GM12878 (cell line): Measurements from ENCODE around the gene TLCD2. TPM values are rescaled to one million over a fixed set of nuclear protein-coding genes. Genes with fewer than 3 reads are reported as not detected.

Experiments used
- ATAC-seq: fragments of 200-7000 bp; cut with Tn5 transposase; 3 replicates; pipeline ENCODE4 v1.9.1; 2020; ENCODE audit warnings: mild to moderate bottlenecking, moderate library complexity
- BruUV-seq: library from RNA; stranded (reverse); fragments of 400-500 nt; replicated peaks from 2 replicates; lab custom pipeline; 2021; lab: Mats Ljungman, UMichigan
- CTCF ChIA-PET: fragments of 300-600 bp; sonication (Branson Sonifier 250); formaldehyde crosslinking; extraction: SDS; loops from one replicate; lab custom pipeline; 2021; ENCODE audit warnings: inconsistent platforms; lab: Yijun Ruan, JAX
- POLR2A ChIA-PET: fragments of 350-600 bp; formaldehyde crosslinking; extraction: SDS; loops from one replicate; lab custom pipeline; 2021; ENCODE audit warnings: inconsistent platforms; lab: Charles Lee
- RAD21 ChIA-PET: fragments of 300-600 bp; sonication (Branson Sonifier 250); formaldehyde crosslinking; loops from one replicate; lab custom pipeline; 2023; ENCODE audit warnings: antibody characterized with exemption; ENCODE audit not compliant: unreplicated experiment; lab: Charles Lee
- SMC1A ChIA-PET: fragments of 300-600 bp; sonication (Branson Sonifier 250); formaldehyde crosslinking; loops from one replicate; lab custom pipeline; 2023; ENCODE audit not compliant: unreplicated experiment, uncharacterized antibody; lab: Charles Lee
- DNase-seq: peaks from one replicate; pipeline ENCODE4 v3.0.0-alpha.2; 2011; ENCODE audit warnings: low read depth, low spot score
- FAIRE-seq: peaks from 3 replicates; lab custom pipeline; 2011; peaks lifted over from hg19 to GRCh38; lab: Jason Lieb, UNC
- H2AFZ ChIP-seq: 2 replicates; pipeline ENCODE4 v1.6.0; 2011; ENCODE audit warnings: low read depth, low read length, control low read depth; ENCODE audit not compliant: control insufficient read depth
- H3K27ac ChIP-seq: 2 replicates; pipeline ENCODE4 v1.5.1; 2011; ENCODE audit warnings: control low read depth; ENCODE audit not compliant: control insufficient read depth, insufficient read depth
- H3K27me3 ChIP-seq, 2 experiments: replicated peaks in 1 of 2; 2 replicates each; pipeline versions ENCODE4 v1.6.0 to v1.6.1; 2011; ENCODE audit warnings: low read length in 1 of 2; ENCODE audit not compliant: control insufficient read depth in 2 of 2, insufficient read depth in 2 of 2
- H3K36me3 ChIP-seq, 2 experiments: 2 replicates each; pipeline ENCODE4 v1.5.1; 2011; ENCODE audit warnings: low read length in 1 of 2; ENCODE audit not compliant: control insufficient read depth in 2 of 2, insufficient read depth in 2 of 2
- H3K4me1 ChIP-seq: 2 replicates; pipeline ENCODE4 v1.6.1; 2011; ENCODE audit warnings: mild to moderate bottlenecking, low read length, moderate library complexity, mixed read lengths; ENCODE audit not compliant: control insufficient read depth, insufficient read depth
- H3K4me2 ChIP-seq: 2 replicates; pipeline ENCODE4 v1.6.0; 2011; ENCODE audit warnings: control low read depth; ENCODE audit not compliant: control insufficient read depth, insufficient read depth
- H3K4me3 ChIP-seq: fragments of 200-600 bp; sonication (generic); 2 replicates; pipeline ENCODE4 v1.5.1; 2016
- H3K79me2 ChIP-seq: 2 replicates; pipeline ENCODE4 v1.6.0; 2011; ENCODE audit warnings: low read length; ENCODE audit not compliant: control insufficient read depth, insufficient read depth
- H3K9ac ChIP-seq: 2 replicates; pipeline ENCODE4 v1.8.0; 2011; ENCODE audit warnings: low read length, control low read depth, mixed read lengths; ENCODE audit not compliant: control insufficient read depth, insufficient read depth
- H3K9me3 ChIP-seq: replicated peaks from 3 replicates; pipeline ENCODE4 v1.5.1; 2011; ENCODE audit warnings: mild to moderate bottlenecking, low read length; ENCODE audit not compliant: control insufficient read depth, insufficient read depth
- H4K20me1 ChIP-seq: 2 replicates; pipeline ENCODE4 v1.6.0; 2011; ENCODE audit not compliant: control insufficient read depth, insufficient read depth
- BMI1 ChIP-seq: fragments of 450-650 bp; IDR thresholded peaks from 2 replicates; pipeline ENCODE4 v1.6.1; 2016; ENCODE audit warnings: mild to moderate bottlenecking, moderate library complexity, borderline replicate concordance
- FOS ChIP-seq: IDR thresholded peaks from 3 replicates; pipeline ENCODE4 v1.6.1; 2011; ENCODE audit warnings: borderline replicate concordance; ENCODE audit not compliant: insufficient read length; ENCODE audit errors: extremely low read depth
- GATAD2B ChIP-seq: fragments of 450-650 bp; conservative IDR thresholded peaks from 2 replicates; pipeline ENCODE4 v1.6.1; 2017; ENCODE audit warnings: low read depth, mild to moderate bottlenecking, moderate library complexity
- IRF4 ChIP-seq: IDR thresholded peaks from 2 replicates; pipeline ENCODE4 v1.6.1; 2011; ENCODE audit warnings: low read depth, low read length
- JUNB ChIP-seq: IDR thresholded peaks from 2 replicates; pipeline ENCODE4 v1.6.1; 2016; ENCODE audit warnings: antibody characterized with exemption, mild to moderate bottlenecking
- KAT2A ChIP-seq: conservative IDR thresholded peaks from 2 replicates; pipeline ENCODE4 v1.6.1; 2011; ENCODE audit warnings: low read depth, low read length; ENCODE audit not compliant: control insufficient read depth
- MAX ChIP-seq: IDR thresholded peaks from 2 replicates; pipeline ENCODE4 v1.6.1; 2012; ENCODE audit warnings: low read depth, low read length, improper control_type of control experiment
- MYC ChIP-seq: IDR thresholded peaks from 2 replicates; pipeline ENCODE4 v1.6.1; 2011; ENCODE audit warnings: mild to moderate bottlenecking, low read length, moderate library complexity, inconsistent platforms; ENCODE audit not compliant: insufficient read depth, insufficient replicate concordance, insufficient read length, severe bottlenecking
- NFYA ChIP-seq: IDR thresholded peaks from 2 replicates; pipeline ENCODE4 v1.6.1; 2011; ENCODE audit warnings: low read depth, mild to moderate bottlenecking, low read length, improper control_type of control experiment, borderline replicate concordance
- POLR2AphosphoS2 ChIP-seq: IDR thresholded peaks from 2 replicates; pipeline ENCODE4 v1.6.1; 2011; ENCODE audit warnings: low read depth, mild to moderate bottlenecking, low read length, improper control_type of control experiment, moderate library complexity
- RELA ChIP-seq: fragments of 450-650 bp; IDR thresholded peaks from 2 replicates; pipeline ENCODE4 v1.8.0; 2014; ENCODE audit warnings: borderline replicate concordance; ENCODE audit not compliant: partially characterized antibody
- SPI1 ChIP-seq: IDR thresholded peaks from 2 replicates; pipeline ENCODE4 v1.6.1; 2011; ENCODE audit warnings: low read depth, mild to moderate bottlenecking, low read length, moderate library complexity, borderline replicate concordance; ENCODE audit not compliant: insufficient read depth
- ZNF217 ChIP-seq: fragments of 450-650 bp; IDR thresholded peaks from 2 replicates; pipeline ENCODE4 v1.6.1; 2017; ENCODE audit warnings: antibody characterized with exemption, mild to moderate bottlenecking
- ZNF592 ChIP-seq: fragments of 450-650 bp; IDR thresholded peaks from 2 replicates; pipeline ENCODE4 v1.6.1; 2017; ENCODE audit warnings: mild to moderate bottlenecking, moderate library complexity
- ZSCAN29 ChIP-seq: fragments of 450-650 bp; IDR thresholded peaks from 2 replicates; pipeline ENCODE4 v1.6.1; 2017; ENCODE audit warnings: mild to moderate bottlenecking, moderate library complexity
- WGBS: methylation state at CpG from one replicate; pipeline ENCODE4 v1.1.6; 2016; ENCODE audit warnings: low lambda C conversion rate; ENCODE audit not compliant: insufficient replicate concordance, insufficient coverage; ENCODE audit errors: missing lambda C conversion rate; 5-methylcytosine and 5-hydroxymethylcytosine counted together
- in situ Hi-C: fragments of 300-500 bp; cut with MboI; formaldehyde crosslinking; loops from 9 replicates; pipeline ENCODE4 v1.14.3; 2018; ENCODE audit warnings: mixed read lengths
- intact Hi-C: fragments of 100-400 bp; cut with micrococcal nuclease; formaldehyde crosslinking; loops from one replicate; pipeline ENCODE4 v1.14.2; 2022; ENCODE audit not compliant: unreplicated experiment
- polyA plus RNA-seq, 11 experiments: library from polyadenylated mRNA; depleted of rRNA in 4 of 11; unstranded in 6 of 11; stranded (reverse) in 5 of 11; fragments of >200 nt; fragmentation: Nextera tagmentation in 4 of 11; fragmentation: Illumina TruSeq in 1 of 11; extraction: Ambion mirVana in 4 of 11; extraction: Trizol in 1 of 11; gene quantifications; 1 replicate in 1 of 11; 2 replicates in 10 of 11; pipeline versions ENCODE4 v1.2.1 to v1.2.3, GENCODE V29; 2011 to 2016; ENCODE audit warnings: inconsistent platforms in 2 of 11, missing spikeins in 2 of 11, low read depth in 1 of 11
- total RNA-seq, 4 experiments: library from RNA; depleted of rRNA in 3 of 4; stranded (reverse); fragments of >200 nt in 3 of 4; fragmentation: Illumina TruSeq in 1 of 4; extraction: Trizol in 1 of 4; gene quantifications; 2 replicates each; pipeline versions ENCODE4 v1.2.1 to v1.2.3, GENCODE V29; 2013 to 2021

TLCD2 gene
- total and polyA plus RNA-seq, 10 of the 15 experiments (the other 5 are each of a cell fraction or from before 2014, with no cell fraction given) = 0.02 to 0.15 (median 0.05) TPM; not detected in 2

DNA sequence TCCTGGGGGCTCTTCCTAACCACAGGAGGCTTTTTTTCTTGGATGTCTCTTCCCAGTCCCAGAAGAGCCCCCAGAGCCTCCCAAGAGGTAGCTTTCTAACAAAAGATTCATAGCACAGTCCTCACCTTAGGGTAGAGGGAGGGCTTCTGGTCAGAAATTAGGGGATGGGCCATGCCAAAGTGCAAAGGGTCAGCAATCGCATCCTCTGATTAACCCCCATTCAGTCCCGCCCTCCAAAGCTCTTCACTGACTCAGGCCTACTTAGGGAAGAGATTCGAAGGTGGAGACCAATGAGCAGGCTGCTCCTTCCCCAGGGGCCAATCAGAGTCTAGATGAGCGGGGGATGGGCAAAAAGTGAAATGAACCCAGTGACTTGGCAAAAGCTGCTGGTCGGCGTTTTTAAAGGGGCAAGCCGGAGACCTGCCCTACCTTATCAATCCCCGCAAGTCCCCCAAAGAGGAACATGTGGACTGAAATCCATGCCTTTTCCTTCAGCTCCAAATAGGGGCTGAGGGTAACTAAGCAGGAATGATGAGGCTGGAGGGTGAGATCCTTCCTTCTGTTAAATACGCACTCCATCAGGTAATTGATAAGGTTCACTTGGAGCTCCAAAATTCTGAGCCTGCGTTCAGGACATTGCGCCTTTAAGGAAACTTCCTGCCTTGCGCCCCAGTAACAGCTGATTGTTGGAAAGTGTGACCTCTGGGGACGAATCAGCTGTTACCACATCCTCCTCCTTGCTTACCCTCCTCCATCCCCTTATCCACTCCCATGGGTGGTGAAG is 6.9 kb upstream of the TLCD2 start:
- Histone ChIP-seq H3K36me3 (peaks cover 0 to 7% of the 10 kb centered on the region in 2 experiments; a peak in 2 of 4 replicates), H3K27ac (peak overlapping the region; percentile 98), H3K4me3 (peak overlapping the region; percentile 89), H3K9ac (peak overlapping the region; percentile 99), H3K4me1 (peaks cover 7% of the 10 kb centered on the region), H2AFZ (peak overlapping the region; percentile 98), H3K79me2 (peaks cover 7% of the 10 kb centered on the region), H4K20me1 (no peaks in the 10 kb centered on the region), H3K4me2 (peak overlapping the region; percentile 98), H3K27me3 (no peaks in the 10 kb centered on the region), H3K9me3 (no peaks in the 10 kb centered on the region)
- RAD21 ChIA-PET = interaction anchor here (0.9 to 4.1 kb wide), 26 partner anchors 10 to 619 kb away, joined by 3 to 25 read pairs (median 5); partner anchors contain the start of genes INPP5K, PRPF8, RILP and RPA1
- FAIRE-seq (peak; percentile 99), DNase-seq (peak; percentile 97), ATAC-seq (peak; percentile 84)
- no TSS peak for BruUV-seq
- CTCF ChIA-PET = interaction anchor here (0.7 to 11.0 kb wide), 17 partner anchors 19 to 487 kb away, joined by 3 to 232 read pairs (median 5); partner anchors contain the start of genes PRPF8, RILP, RPA1 and SMYD4
- in situ Hi-C loops = no loop called here
- POLR2A ChIA-PET = interaction anchor here (0.5 to 2.3 kb wide), 29 partner anchors 9 to 683 kb away, joined by 3 to 18 read pairs (median 4); partner anchors contain the start of genes PRPF8, RILP, RPA1 and SGSM2
- intact Hi-C loops = loop anchor here (2.0 to 5.0 kb wide), 3 partner anchors 50 to 155 kb away; partner anchors contain the start of genes PITPNA and RPA1
- SMC1A ChIA-PET = interaction anchor here (0.7 to 8.4 kb wide), 25 partner anchors 16 to 421 kb away, joined by 3 to 88 read pairs (median 4); partner anchors contain the start of genes DPH1, PRPF8 and RILP
- 2% methylated on average over 13 of the region's 13 CpGs for WGBS
- TF ChIP-seq BMI1 (no peak), ZSCAN29 (no peak), ZNF592 (no peak), JUNB (no peak), POLR2AphosphoS2 (no peak), KAT2A (no peak), ZNF217 (no peak), NFYA (peak; percentile 20; the same call in 1 of the 2 replicates), IRF4 (0 out of 2 replicates have a peak, but pooled peaks have one; percentile 23), SPI1 (no peak), MAX (peak; percentile 43; the same call in 1 of the 2 replicates), FOS (peak; percentile 61), RELA (no peak), GATAD2B (0 out of 2 replicates have a peak, but pooled peaks have one; percentile 12), MYC (no peak)
